ENCODE data around the gene SEZ6.

GRCh38 chr17:29020576-29020975 is 14.7 kb upstream of the SEZ6 start:
- TF ChIP-seq POLR2A (IDR thresholded peaks at IDR 0.05; ENCODE audit: low read depth, low read length): no peak
- TF ChIP-seq POLR2AphosphoS5 (IDR thresholded peaks at IDR 0.05; ENCODE audit: low read depth, low read length): no peak

All from GM12892 (cell line).